Activated naive CD4-positive, alpha-beta T cell (primary cell): Measurements from ENCODE around the gene ATG10.
"Not testable (repeated sequence)": the region's sequence is repeated elsewhere in the genome, so short reads cannot be mapped to it uniquely, and the experiment has no call there.

Source experiments
- DNase-seq, 4 experiments: peaks; one replicate each; lab custom pipeline; 2025; lab: John Stamatoyannopoulos, UW

ATG10 gene

GRCh38 chr5:81982172-81982685 lies 10.4 kb downstream of the ATG10 start:
- DNase-seq: not testable (repeated sequence)

DNA sequence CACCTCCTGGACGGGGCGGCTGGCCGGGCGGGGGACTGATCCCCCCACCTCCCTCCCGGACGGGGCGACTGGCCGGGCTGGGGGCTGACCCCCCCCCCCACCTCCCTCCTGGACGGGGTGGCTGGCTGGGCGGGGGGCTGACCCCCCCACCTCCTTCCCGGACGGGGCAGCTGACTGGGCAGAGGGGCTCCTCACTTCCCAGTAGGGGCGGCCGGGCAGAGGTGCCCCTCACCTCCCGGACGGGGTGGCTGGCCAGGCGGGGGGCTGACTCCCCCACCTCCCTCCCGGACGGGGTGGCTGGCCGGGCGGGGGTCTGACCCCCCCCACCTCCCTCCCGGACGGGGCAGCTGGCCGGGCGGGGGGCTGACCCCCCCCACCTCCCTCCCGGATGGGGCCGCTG lies 11.3 kb downstream of the ATG10 start:
- not testable (repeated sequence) for DNase-seq

- not testable (repeated sequence) for DNase-seq
Observed at GRCh38 chr5:81983563-81983962, 11.7 kb downstream of the ATG10 start.

DNA sequence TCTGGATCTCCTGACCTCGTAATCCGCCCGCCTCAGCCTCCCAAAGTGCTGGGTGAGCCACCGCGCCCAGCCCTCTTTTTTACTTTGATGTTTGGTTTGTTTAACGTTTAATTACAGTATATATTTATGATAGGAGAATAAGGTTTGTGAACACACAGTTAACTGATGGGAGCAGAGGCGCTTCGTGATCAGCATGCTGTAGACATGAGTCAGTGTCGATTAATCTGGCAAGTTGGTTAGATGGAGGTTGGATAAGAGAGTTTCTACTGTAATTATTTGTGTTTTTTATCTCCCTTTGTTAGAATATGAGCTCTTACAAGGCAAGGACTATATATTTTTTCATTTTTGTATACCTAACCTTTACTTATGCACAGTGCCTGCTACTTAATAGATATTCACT lies 14.3 kb downstream of the ATG10 start:
- no peak for DNase-seq

DNA sequence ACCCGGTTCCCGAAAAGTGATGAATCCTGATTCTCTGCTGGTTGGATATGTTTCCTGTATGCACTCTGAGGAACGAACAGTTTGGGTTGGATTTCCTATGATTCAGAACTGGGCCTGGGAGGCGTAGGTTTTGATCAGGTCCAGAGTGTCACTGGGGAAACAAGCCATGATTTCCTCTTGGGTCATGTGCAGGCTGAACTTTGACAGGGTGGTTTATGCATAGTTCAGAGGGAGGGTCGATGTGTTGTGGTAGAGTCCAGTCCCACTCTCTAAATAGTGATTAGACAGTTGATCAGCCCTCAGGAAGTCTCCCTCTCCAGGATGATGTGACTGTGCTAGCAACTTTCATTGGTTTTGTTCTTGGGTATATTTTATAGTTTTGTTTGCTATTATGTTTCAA lies 17.4 kb downstream of the ATG10 start:
- no peak for DNase-seq

GRCh38 chr5:81994679-81995078 lies 22.9 kb downstream of the ATG10 start:
- DNase-seq: no peak

DNA sequence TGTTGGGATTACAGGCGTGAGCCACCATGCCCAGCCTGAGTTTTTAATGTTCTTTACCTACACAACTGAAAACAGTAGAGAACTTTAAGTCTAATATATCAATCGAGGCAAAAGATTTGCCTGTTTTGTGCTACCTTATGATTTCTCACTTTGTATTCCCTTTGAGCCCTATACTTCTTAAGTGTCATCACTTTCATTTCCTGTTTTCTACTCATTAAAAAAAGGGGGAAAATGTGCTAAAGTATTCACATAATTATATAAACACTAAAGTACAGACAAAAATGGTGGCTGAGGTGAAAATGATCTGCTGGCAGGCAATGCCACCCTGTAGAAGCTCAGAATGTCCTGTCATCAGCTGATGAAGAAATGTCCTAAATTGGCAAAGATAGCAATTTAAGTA lies 23.6 kb downstream of the ATG10 start:
- DNase-seq: no peak

- no peak for DNase-seq
Observed at GRCh38 chr5:82004511-82004910, 32.7 kb downstream of the ATG10 start.

DNA sequence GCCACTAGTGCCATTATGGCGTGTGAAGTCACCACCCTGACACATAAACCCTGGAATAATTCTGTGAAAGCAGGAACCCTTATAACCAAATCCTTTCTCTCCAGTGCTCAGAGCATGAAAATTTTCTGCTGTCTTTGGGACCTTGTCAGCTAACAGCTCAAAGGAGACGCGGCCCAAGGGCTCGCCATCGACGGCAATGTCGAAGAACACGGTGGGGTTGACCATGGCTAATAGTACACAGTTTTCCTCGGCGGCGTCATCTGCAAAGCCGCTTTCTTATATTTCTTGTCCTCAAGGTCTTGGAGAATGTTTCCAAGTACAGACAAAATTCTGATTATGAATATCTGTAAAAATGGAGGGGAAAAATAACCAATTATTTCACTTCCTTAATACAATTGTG lies 38.0 kb downstream of the ATG10 start:
- not testable (repeated sequence) for DNase-seq

DNA sequence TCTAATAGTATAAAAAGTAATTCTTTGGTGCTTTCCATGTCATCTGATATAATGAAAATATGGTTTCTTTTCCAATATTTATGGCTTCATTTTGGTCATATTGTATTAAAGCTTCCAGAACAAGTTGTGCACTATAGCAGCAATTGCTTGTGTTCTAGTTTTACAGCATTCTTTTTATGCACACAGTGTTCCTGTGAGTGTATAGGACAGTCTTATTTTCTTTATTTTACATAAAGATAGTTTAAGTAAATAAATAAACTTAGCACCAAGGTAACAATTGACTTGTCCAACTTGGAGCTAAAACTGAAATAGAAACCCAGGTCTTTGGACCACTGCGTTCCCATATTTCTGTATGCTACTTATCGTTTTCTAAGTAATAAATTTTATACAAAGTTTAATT lies 38.9 kb downstream of the ATG10 start:
- no peak for DNase-seq

GRCh38 chr5:82011761-82012160 lies 39.9 kb downstream of the ATG10 start:
- no peak for DNase-seq

DNA sequence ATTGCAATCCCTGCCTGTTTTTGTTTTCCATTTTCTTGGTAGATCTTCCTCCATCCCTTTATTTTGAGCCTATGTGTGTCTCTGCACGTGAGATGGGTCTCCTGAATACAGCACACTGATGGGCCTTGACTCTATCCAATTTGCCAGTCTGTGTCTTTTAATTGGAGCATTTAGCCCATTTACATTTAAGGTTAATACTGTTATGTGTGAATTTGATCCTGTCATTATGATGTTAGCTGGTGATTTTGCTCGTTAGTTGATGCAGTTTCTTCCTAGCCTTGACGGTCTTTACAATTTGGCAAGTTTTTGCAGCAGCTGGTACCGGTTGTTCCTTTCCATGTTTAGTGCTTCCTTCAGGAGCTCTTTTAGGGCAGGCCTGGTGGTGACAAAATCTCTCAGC lies 42.8 kb downstream of the ATG10 start:
- DNase-seq: not testable (repeated sequence)

DNA sequence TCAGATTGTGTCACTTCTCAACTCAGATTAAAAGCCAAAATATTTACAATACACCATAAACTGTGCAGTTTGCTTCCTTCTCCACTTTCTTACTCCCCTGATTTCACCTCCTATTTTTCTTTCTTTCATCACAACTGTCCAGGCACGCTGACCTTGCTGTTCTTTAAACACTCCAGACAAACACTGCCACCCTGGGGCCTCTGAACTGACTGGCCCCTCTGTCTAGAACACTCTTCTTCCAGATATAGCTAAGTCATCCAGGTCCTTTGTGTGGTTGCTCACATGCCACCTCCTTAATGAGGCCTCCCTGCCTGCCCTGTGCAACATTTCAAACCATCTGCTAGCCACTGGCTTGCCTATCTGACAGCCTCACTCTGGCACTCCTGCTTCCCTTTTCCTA lies 46.6 kb downstream of the ATG10 start:
- DNase-seq: no peak

- DNase-seq: no peak
Observed at GRCh38 chr5:82019342-82020138, 47.7 kb downstream of the ATG10 start.

GRCh38 chr5:82022499-82022898 lies 50.7 kb downstream of the ATG10 start:
- no peak for DNase-seq

DNA sequence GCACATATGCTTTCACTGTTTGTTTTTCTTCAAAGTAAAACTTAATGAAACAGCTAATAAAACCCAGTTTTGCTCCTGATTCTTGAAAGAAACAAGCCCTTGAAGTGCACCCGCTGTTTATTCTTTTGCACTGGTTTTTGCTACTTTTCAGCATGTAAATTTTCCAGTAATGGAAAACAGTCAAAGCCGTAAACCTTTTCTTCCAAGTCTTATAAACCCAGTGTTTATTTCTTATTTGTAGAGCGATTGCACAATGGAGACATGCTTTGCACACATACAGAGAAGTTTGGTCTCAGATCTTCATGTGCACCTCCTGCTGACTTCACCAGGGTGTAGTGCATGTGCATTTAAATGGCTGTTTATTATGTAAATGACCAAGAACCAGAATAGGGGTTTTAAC lies 51.8 kb downstream of the ATG10 start:
- DNase-seq: no peak

GRCh38 chr5:82031220-82032119 lies 59.6 kb downstream of the ATG10 start:
- no peak for DNase-seq

GRCh38 chr5:82042894-82043293 lies 71.1 kb downstream of the ATG10 start:
- DNase-seq: not testable (repeated sequence)

DNA sequence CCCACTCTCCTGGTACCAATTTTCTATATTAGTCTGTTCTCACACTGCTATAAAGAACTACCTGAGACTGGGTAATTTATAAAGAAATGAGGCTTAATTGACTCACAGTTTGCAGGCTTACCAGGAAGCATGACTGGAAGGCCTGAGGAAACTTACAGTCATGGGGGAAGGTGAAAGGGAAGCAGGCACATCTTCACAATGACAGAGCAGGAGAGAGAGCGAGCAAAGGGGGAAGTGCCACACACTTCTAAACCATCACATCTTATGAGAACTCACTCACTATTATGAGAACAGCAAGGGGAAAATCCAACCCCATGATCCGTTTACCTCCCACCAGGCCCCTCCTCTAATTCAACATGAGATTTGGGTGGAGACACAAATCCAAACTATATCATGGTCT lies 72.2 kb downstream of the ATG10 start:
- DNase-seq: no peak

GRCh38 chr5:82045554-82046275 lies 73.9 kb downstream of the ATG10 start:
- no peak for DNase-seq

DNA sequence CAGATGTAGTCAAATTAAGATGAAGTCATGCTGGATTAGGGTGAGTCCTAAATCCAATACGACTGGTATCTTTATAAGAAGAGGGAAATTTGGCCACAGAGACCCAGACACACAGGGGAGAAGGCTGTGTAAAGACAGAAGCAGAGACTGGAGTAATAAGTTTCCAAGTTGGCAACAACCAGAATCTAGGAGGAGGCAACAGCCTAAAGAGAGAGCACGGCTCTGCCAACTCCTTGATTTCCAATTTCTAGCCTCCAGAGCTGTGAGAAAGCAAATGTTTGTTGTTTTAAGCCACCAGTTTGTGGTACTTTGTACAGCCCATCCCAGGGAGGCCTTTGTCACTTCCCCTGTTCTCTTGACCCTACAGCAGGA lies 74.4 kb downstream of the ATG10 start:
- DNase-seq: no peak

DNA sequence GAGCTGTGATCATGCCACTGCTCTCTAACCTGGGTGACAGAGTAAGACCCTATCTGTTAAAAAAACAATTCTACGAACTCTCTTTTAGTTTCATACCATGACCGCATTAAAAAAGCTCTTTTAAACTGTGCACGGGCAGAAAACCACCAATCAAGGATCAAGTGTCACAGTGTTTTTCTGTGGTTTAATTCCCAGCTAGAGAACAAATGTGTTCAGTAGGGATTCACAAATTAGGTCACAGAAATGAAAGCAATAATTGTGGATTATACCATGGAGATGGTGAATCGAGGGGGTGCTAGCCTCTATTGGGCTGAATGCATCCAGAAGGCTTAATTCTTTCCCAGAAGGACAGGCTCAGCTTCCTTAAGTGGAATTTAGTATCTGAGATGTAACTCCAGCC lies 79.1 kb downstream of the ATG10 start:
- no peak for DNase-seq
